Brain microvascular endothelial cell (primary cell): ENCODE data around the gene GOLGA8N.
"Not testable (repeated sequence)": the region's sequence is repeated elsewhere in the genome, so short reads cannot be mapped to it uniquely, and the experiment has no call there.

Source experiments
- DNase-seq: peaks from one replicate; pipeline ENCODE4 v3.0.0-alpha.2; 2020
- H3K27ac ChIP-seq: fragments of 250-450 bp; sonication (Bioruptor Pico); 2 replicates; pipeline ENCODE4 v1.5.1; 2020; ENCODE audit warnings: mild to moderate bottlenecking, moderate library complexity
- H3K27me3 ChIP-seq: fragments of 250-450 bp; sonication (Bioruptor Pico); replicated peaks from 2 replicates; pipeline ENCODE4 v1.5.1; 2020; ENCODE audit warnings: mild to moderate bottlenecking
- H3K36me3 ChIP-seq: fragments of 250-450 bp; sonication (Bioruptor Pico); replicated peaks from 2 replicates; pipeline ENCODE4 v1.5.1; 2020; ENCODE audit warnings: mild to moderate bottlenecking
- H3K4me3 ChIP-seq: 2 replicates; pipeline ENCODE4 v1.5.1; 2011; ENCODE audit warnings: low read depth, mild to moderate bottlenecking, control low read depth, low read length, moderate library complexity
- CTCF ChIP-seq: IDR thresholded peaks from 2 replicates; pipeline ENCODE4 v1.5.1; 2011; ENCODE audit warnings: low read depth, mild to moderate bottlenecking, moderate library complexity, low read length, control low read depth, inconsistent platforms; ENCODE audit errors: missing control alignments
- in situ Hi-C: cut with HindIII; loops from 2 replicates; pipeline ENCODE4 v1.10.0; 2017; ENCODE audit warnings: low sequenced_read_pairs, low pct_ligation_motif_present

Gene GOLGA8N

GRCh38 chr15:32615051-32615870 lies 22.0 kb downstream of the GOLGA8N start, which contains the start of gene ARHGAP11A:
TSS of gene ARHGAP11A (plus strand) at chr15:32615504. CDS start at chr15:32616212, 708 bp downstream.
- H3K27ac ChIP-seq, result peak within 1 kb of the TSS; percentile 73
- peak; percentile 16 for TF ChIP-seq CTCF
- H3K4me3 ChIP-seq, result peak within 1 kb of the TSS; percentile 60
- H3K36me3 ChIP-seq, H3K27me3 ChIP-seq, in situ Hi-C loops: not testable (repeated sequence)
- DNase-seq, result peak; percentile 85

GRCh38 chr15:32615871-32616426 lies 22.7 kb downstream of the GOLGA8N start:
- not testable (repeated sequence) for DNase-seq
- peak overlapping the region; percentile 37 for H3K27ac ChIP-seq

GRCh38 chr15:32636410-32636809 lies 43.2 kb downstream of the GOLGA8N start:
- in situ Hi-C loops, result no loop called here
- no peak overlapping the region for H3K27ac ChIP-seq
- H3K4me3 ChIP-seq, result no peak overlapping the region
- peaks cover 4% of the 10 kb centered on the region for H3K36me3 ChIP-seq
- no peak for DNase-seq
- no peak for TF ChIP-seq CTCF
- H3K27me3 ChIP-seq, result no peaks in the 10 kb centered on the region

More at GRCh38 chr15:32615871-32616426, 22.7 kb downstream of the GOLGA8N start:
- H3K27me3 ChIP-seq, H3K36me3 ChIP-seq, in situ Hi-C loops: not testable (repeated sequence)
- H3K4me3 ChIP-seq, result peak overlapping the region; percentile 60

- H3K36me3 ChIP-seq, result peaks cover 4% of the 10 kb centered on the region
These were observed 43.8 kb downstream of the GOLGA8N start for GRCh38 chr15:32636908-32637567.

GRCh38 chr15:32637704-32638103 lies 44.4 kb downstream of the GOLGA8N start:
- H3K36me3 ChIP-seq, result peaks cover 4% of the 10 kb centered on the region

More at GRCh38 chr15:32636908-32637567, 43.8 kb downstream of the GOLGA8N start:
- DNase-seq, result no peak
- no peak overlapping the region for H3K4me3 ChIP-seq
- no peaks in the 10 kb centered on the region for H3K27me3 ChIP-seq
- TF ChIP-seq CTCF, result no peak
- in situ Hi-C loops, result no loop called here
- no peak overlapping the region for H3K27ac ChIP-seq

More at GRCh38 chr15:32637704-32638103, 44.4 kb downstream of the GOLGA8N start:
- TF ChIP-seq CTCF, result no peak
- DNase-seq, result no peak
- in situ Hi-C loops, result no loop called here
- Histone ChIP-seq H3K27ac (no peak overlapping the region), H3K4me3 (no peak overlapping the region), H3K27me3 (no peaks in the 10 kb centered on the region)
